Activated CD8-positive, alpha-beta memory T cell treated with anti-CD3 and anti-CD28 coated beads for 24 hours (primary cell): Measurements from ENCODE around the gene ATOH8.
"Not testable (repeated sequence)": the region's sequence is repeated elsewhere in the genome, so short reads cannot be mapped to it uniquely, and the experiment has no call there.

ENCODE experiments used
- DNase-seq: peaks from one replicate; pipeline ENCODE4 v3.0.0-alpha.2; 2020

ATOH8 gene

GRCh38 chr2:85753525-85754312, at the start of gene ATOH8:
TSS of gene ATOH8 (plus strand) at chr2:85753991. CDS start at chr2:85754190, 199 bp downstream.
- peak; percentile 70 for DNase-seq

GRCh38 chr2:85704038-85704437, 49.8 kb upstream of the ATOH8 start:
- no peak for DNase-seq

GRCh38 chr2:85704800-85705679, 48.8 kb upstream of the ATOH8 start:
- DNase-seq = no peak

GRCh38 chr2:85705680-85706039, 48.1 kb upstream of the ATOH8 start:
- no peak for DNase-seq

- no peak for DNase-seq
These were observed 47.7 kb upstream of the ATOH8 start for GRCh38 chr2:85706063-85706462.

GRCh38 chr2:85706599-85707296, 47.0 kb upstream of the ATOH8 start:
- DNase-seq = no peak

- DNase-seq = no peak
These were observed 46.5 kb upstream of the ATOH8 start for GRCh38 chr2:85707304-85707703.

- no peak for DNase-seq
These were observed 45.1 kb upstream of the ATOH8 start for GRCh38 chr2:85708641-85709040.

GRCh38 chr2:85709401-85709811, 44.4 kb upstream of the ATOH8 start:
- DNase-seq = no peak

- peak; percentile 38 for DNase-seq
These were observed 42.9 kb upstream of the ATOH8 start for GRCh38 chr2:85710687-85711577.

- no peak for DNase-seq
These were observed 42.2 kb upstream of the ATOH8 start for GRCh38 chr2:85711578-85712060.

- peak; percentile 9 for DNase-seq
These were observed 41.5 kb upstream of the ATOH8 start for GRCh38 chr2:85712336-85712735.

- peak; percentile 19 for DNase-seq
These were observed 40.8 kb upstream of the ATOH8 start for GRCh38 chr2:85712849-85713612.

- peak; percentile 26 for DNase-seq
These were observed 40.0 kb upstream of the ATOH8 start for GRCh38 chr2:85713836-85714235.

GRCh38 chr2:85714421-85714820, 39.4 kb upstream of the ATOH8 start:
- not testable (repeated sequence) for DNase-seq

- DNase-seq = no peak
These were observed 39.0 kb upstream of the ATOH8 start for GRCh38 chr2:85714841-85715240.

GRCh38 chr2:85716346-85716914, 37.4 kb upstream of the ATOH8 start:
- DNase-seq = no peak

GRCh38 chr2:85717308-85718008, 36.3 kb upstream of the ATOH8 start:
- no peak for DNase-seq

GRCh38 chr2:85718009-85718391, 35.8 kb upstream of the ATOH8 start:
- no peak for DNase-seq

GRCh38 chr2:85718885-85719492, 34.8 kb upstream of the ATOH8 start:
- DNase-seq = no peak
